GM19468 (cell line): ENCODE results near the gene PTPN6.
A peak's percentile ranks its signal among the peaks of the same experiment; 100 is the strongest.
"Not testable (repeated sequence)": the region's sequence is repeated elsewhere in the genome, so short reads cannot be mapped to it uniquely, and the experiment has no call there.

Experiments
- ATAC-seq: cut with Tn5 transposase; IDR thresholded peaks from one replicate; pipeline ENCODE4 v1.9.1; 2021; ENCODE audit warnings: mild to moderate bottlenecking, moderate library complexity, moderate number of reproducible peaks; ENCODE audit not compliant: unreplicated experiment; ENCODE audit errors: extremely low read depth

Gene PTPN6

DNA sequence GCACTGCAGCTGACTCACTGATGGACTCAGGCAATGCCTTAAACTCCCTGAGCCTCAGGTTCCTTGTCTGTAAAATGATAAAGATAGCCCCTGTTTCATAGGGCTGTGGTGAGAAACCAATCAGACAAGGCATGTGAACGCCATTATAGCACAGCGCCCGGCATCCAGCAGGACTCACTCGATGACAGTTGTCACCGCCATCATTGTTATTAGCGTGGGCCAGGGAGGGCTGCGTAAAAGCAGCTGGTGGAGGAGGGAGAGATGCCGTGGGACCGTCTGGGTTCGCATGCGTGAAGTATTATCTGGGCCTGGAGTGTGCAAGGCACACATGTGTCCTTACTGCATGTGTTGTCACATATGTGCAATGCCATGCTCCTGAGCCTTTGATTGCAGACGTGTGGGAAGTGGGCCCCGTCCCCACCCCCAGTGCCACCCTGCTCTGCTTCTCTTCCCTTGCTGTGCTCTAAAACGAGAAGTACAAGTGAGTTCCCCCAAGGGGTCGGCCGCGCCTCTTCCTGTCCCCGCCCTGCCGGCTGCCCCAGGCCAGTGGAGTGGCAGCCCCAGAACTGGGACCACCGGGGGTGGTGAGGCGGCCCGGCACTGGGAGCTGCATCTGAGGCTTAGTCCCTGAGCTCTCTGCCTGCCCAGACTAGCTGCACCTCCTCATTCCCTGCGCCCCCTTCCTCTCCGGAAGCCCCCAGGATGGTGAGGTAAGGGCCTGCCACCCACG is at the start of gene PTPN6:
Gene PTPN6 (plus strand): TSS at position 546 of the 730 bp plus-strand sequence. CDS start 157 bp downstream, at position 703.
- no peak for ATAC-seq

DNA sequence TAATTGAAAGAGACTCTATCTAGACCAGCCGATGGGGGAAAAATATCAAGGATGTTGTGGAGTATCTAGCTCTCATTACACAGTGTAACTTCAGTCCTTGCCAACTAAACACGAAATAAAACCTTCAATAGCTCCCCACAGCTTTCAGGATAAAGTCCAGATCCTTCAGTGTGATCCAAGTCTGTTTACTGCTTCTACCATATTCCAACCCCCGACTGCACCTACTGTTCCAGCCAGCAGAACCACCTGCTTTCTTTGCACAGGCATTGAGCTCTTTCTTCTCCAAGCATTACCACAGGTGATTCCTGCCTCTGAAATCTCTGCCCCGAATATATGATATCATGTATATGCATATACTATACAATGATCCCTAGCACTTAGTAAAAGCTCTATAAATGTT is 48.7 kb upstream of the PTPN6 start:
- no peak for ATAC-seq

DNA sequence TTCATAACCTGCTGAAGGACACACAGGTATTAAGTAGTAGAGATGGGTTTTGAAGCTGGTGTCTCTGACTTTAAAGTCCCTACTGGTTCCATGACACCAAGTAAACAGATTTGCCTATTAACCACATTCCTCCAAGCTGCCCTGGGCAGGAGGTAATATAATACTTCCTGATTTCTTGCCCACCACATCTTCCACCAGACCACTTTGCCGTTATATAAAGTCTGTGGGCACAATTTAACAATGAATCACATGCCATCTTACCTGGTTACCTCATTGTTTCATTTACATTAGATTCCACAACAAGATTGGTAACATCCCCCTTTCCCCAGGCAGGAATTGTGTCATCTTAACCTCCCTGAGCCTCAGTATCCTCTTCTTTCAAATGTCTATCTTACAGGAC is 47.4 kb upstream of the PTPN6 start:
- ATAC-seq, result no peak

DNA sequence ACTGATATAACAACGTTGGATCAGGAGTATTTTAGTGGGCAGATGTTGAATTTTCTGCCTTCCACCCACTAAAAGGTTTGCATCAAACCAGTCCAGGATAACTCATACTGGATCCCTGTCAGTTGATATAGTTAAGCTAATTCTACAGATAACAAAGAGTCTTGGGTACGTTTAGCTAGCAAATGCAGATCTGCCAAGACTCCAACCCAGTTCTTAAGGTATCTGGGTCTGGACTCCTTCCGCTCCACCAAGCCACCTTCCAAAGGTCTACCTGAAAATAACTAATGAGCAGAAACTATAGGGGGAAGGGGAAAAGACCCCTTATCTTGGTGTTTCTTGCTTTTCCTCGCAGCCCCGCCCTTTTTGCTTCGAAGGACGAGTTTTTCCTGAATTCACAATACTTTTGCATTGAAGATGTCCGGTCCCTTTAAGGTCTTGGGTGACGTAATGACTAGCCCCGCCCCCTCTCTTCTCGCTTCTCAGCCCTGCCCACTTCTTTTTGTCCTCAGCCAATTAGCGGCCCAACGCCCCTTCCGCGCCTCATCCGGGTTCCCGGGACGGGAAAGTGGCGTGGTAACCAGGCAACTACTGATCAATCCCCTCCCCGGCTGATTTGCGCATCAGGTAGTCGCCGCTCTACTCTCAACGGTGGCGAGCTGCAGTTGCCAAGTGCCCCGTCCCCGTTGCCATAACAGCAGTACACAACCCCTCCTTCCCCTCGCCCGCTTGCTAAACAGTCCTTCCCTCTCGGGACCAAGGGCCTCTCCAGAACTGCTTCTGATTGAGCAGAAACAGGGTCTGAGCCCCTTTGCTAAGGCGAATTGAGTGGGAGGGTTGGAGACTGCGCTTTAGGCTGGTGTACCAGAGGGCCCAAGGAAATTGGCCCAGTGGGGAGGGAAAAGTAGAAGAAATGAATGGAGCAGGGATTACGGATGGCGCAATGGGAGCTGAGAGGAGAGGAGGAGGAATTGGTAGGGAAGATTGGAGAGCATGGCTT is 46.6 kb upstream of the PTPN6 start, which contains the start of gene LRRC23:
Gene LRRC23 (plus strand): TSS at position 543 of the 997 bp plus-strand sequence. CDS start 812 bp downstream, outside the sequence.
- ATAC-seq, result peak; percentile 54

DNA sequence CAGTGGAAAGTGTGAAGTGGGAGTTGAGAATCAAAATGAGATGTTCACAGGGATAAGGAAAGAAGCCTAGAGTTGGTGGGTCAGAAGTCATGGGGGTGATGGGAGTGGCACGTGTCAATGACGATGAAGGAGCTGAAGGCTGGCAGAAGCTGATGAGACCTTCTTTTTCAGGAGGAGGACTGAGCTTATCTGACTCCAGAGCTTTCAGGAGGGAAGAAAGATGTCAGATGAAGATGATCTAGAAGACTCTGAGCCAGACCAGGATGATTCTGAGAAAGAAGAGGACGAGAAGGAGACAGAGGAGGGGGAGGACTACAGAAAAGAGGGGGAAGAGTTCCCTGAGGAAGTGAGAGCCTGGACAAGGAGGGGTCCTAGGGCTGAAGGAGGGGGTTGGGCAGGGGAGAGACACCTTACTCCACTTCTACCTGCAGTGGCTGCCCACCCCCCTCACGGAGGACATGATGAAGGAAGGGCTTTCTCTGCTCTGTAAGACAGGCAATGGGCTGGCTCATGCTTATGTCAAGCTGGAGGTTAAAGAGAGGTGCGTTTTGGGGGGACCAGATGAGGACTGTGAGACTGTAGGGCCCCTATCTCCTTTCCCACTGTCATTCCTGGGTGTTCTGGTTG is 45.6 kb upstream of the PTPN6 start:
- no peak for ATAC-seq

DNA sequence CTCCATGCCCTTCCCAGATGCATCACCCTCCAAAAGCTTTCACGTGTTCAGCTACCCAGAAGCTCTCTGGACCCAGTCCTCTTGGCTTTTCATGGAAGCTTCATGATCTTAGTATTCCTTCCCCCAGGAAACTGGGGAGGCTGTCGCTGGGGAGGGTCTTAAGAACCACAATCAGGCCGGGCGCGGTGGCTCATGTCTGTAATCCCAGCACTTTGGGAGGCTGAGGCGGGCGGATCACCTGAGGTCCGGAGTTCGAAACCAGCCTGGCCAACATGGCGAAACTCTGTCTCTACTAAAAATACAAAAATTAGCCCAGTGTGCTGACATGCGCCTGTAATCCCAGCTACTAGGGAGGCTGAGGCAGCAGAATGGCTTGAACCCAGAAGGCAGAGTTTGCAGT is 43.0 kb upstream of the PTPN6 start:
- not testable (repeated sequence) for ATAC-seq

DNA sequence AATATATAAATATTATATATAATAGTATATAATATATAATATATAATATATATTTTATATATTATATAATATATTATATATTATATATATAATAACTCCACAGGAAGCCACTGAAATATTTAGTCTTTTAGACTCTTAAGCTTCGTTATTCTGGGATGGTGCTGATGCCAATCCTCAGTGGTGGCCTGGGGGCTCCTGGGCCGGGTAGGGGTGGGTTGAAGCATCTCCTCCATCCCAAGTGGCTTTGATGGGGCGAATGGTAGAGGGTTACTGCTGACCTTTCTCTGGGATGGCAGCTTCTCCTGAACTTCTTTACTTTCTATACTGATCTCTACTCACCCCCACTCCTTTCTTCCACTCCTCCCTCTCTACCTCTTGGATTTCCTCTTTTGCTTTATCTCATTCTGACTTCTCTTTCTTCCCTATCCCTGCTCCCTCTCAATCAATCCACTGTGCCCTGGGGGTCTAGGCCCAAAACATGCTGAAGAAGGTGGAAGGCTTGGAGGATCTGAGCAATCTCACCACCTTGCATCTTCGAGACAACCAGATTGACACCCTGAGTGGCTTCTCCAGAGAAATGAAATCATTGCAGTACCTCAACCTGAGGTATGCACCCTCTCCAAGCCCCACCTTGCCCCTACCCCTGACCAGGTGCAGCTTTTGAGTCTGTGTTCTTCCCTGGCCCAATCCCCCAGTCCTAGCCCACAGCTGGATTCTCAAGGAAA is 41.6 kb upstream of the PTPN6 start:
- no peak for ATAC-seq

DNA sequence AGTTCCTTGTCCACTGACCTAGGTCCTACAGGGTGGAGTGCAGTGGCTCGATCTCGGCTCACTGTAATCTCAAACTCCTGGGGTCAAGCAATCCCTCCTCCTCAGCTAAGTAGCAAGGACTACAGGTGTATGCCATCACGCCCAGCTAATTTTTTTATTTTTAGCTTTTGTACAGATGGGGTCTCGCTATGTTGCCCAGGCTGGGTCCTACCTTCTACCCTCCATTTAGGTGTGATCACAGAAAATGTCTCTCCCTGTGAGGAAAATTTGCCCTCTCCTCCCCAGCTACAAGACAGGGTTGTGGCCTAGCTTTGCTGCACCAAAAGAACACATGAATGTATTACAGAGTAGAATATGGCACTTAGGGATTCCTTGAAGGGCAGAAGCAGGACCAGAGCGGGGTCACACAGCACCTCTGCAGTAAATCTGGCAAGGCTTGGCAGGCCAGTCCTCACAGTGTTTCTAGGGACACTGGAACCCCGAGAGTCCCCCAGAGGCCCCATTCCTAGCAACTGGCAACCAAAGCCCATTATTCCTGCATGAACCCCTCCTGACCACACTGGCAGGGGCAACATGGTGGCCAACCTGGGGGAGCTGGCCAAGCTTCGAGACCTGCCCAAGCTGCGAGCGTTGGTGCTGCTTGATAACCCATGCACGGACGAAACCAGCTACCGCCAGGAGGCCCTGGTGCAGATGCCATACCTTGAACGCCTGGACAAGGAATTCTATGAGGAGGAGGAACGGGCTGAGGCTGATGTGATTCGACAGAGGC is 38.8 kb upstream of the PTPN6 start:
- no peak for ATAC-seq

DNA sequence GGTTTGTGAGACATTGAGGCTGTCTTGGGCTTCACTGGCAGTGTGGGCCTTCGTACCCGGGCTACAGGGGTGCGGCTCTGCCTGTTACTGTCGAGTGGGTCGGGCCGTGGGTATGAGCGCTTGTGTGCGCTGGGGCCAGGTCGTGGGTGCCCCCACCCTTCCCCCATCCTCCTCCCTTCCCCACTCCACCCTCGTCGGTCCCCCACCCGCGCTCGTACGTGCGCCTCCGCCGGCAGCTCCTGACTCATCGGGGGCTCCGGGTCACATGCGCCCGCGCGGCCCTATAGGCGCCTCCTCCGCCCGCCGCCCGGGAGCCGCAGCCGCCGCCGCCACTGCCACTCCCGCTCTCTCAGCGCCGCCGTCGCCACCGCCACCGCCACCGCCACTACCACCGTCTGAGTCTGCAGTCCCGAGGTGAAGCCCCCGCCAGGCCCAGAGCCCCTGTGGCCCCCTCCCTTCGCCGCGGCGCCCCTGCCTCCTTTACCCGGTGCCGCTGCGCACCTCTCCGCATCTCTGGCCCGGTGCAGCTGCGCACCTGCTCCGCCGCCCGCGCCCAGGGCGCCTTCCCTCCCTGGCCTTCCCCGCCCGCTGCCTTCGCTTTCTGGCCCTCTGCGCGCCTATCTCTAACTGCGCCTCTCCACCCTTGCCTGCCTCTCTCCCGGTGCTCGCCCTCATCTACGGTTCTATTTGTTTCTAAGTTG is 36.8 kb upstream of the PTPN6 start, which contains the start of gene ENO2:
Gene ENO2 (plus strand): TSS at position 335 of the 701 bp plus-strand sequence. CDS start 1,253 bp downstream, outside the sequence.
- no peak for ATAC-seq

DNA sequence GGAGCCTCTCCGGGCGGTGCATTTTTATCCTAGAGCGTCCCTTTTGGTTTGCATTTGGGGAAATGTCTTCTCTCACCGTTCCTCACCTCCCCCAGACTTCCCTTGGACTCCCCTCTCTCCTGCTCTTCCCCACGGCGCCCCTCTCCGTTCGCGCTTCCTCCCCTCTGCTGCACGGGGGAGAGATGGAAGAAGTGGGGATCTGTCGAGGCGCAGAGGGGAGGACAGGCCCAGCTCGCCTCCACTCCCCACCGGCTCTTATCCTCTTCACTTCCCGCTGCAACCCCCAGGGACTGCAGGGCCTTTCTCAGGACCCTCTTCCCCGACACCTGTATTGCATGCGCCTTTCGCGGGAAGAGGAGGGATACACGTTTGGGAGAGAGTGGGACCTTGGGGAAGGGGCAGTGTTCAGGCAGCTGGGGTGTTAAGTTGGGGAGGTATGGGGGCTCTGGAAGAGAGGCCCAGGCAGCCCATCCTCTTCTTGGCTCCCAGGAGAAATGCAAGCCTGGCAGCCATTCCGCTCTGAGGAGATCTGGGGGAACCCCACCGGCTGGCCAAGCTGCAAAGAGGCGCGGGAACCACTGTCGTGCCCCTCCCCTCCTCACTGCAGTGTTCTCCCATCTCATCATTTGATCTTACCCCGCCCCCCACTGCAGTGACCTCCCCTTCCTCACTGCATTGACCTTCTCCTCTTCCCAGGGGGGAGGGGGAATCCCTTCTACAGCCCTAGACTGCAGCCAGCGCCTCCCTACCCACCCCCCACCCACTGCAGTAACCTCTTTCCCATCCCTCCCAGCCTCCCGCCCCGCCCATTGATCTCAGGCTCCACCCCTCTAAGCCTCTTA is 36.0 kb upstream of the PTPN6 start:
- no peak for ATAC-seq

DNA sequence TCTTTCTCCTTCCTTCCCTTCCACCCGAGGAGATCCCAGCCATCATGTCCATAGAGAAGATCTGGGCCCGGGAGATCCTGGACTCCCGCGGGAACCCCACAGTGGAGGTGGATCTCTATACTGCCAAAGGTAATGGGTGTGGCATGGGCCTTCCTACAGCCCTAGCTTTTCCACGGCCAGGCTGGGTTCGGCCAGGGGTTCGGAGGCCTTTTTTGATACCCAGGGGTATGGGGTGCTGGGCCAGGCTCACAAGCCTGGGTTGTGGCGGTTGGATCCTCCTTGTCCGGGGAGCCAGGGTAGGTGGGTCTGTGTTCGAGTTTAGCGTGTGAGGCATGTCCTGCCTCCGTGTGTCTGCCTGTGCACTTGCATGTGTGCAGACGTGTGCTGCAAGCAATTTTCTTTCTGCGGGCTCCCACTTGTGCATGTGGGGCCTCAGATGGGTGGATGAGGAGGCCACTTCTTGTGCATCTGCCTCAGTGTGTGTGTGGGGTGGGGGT is 35.3 kb upstream of the PTPN6 start:
- no peak for ATAC-seq

DNA sequence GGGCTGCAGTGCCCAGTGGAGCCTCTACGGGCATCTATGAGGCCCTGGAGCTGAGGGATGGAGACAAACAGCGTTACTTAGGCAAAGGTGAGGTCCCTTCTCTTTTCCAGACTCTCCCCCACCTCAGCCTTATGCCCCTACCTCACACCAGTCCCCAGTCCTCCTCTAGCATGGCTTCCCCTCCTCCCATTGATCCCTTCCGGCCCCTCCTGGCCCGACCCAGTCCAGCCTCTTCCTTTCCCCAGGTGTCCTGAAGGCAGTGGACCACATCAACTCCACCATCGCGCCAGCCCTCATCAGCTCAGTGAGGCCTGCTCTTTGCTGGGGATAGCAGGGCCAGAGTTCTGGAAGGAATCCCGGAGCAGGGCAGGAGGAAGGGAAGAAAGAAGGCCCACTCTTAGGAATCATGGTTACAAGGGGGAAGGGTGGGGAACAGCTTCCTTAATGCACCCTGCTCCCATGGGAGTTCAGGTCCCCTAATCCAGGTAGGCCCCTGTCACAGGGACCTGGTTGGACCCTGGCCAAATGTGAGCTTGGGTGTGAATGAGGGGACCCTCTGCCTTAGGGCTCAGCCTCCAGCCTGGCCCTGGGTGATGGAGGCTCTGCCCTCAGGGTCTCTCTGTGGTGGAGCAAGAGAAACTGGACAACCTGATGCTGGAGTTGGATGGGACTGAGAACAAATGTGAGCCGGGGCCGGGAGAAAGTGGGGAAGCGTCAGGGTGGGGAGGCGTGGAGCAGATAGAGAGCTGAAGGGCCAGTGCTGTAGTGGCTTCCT is 34.5 kb upstream of the PTPN6 start:
- ATAC-seq, result no peak

DNA sequence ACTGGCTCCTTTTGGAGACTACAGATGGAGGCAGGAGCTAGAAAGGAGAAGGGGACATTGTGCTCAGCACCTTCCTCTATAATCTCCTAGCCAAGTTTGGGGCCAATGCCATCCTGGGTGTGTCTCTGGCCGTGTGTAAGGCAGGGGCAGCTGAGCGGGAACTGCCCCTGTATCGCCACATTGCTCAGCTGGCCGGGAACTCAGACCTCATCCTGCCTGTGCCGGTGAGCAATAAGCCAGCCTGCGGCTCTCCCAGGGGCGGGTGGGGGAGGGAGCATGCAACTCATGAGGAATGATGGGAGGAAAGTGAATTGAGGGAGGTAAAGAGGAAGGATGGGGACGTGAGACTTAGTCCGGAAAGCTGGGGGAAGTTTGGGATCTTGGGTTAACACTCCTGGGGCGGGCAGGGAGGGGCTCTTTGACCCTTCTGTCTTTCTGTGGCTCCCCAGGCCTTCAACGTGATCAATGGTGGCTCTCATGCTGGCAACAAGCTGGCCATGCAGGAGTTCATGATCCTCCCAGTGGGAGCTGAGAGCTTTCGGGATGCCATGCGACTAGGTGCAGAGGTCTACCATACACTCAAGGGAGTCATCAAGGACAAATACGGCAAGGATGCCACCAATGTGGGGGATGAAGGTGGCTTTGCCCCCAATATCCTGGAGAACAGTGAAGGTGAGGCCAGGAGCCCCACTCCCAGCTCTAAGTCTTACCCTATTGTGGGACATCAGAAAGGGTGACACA is 33.5 kb upstream of the PTPN6 start:
- ATAC-seq, result no peak

DNA sequence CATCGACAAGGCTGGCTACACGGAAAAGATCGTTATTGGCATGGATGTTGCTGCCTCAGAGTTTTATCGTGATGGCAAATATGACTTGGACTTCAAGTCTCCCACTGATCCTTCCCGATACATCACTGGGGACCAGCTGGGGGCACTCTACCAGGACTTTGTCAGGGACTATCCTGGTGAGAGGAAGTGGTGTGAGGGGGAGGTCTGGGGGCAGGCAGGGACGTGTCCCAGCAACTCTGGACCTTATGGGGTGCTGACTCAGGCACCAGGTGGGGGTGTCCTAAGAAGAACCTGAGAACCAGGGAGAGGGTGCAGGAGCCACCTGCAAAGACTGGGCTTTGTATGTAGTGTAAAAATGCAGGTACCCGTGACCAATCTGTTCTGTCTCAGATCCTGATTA is 31.6 kb upstream of the PTPN6 start:
- ATAC-seq, result no peak

DNA sequence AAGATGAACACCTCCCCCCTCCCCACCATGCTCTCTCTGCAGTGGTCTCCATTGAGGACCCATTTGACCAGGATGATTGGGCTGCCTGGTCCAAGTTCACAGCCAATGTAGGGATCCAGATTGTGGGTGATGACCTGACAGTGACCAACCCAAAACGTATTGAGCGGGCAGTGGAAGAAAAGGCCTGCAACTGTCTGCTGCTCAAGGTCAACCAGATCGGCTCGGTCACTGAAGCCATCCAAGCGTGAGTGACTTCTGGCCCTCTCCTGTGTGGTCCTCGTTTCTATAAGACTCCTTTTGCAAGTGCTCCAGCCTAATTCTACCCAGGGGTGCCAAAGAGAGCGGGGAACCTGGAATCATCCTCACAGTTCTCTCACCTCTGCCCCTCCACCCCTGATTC is 29.6 kb upstream of the PTPN6 start:
- ATAC-seq, result no peak
